Stomach (tissue), 9 donors: ENCODE measurements around the gene ARHGEF4. TPM values are rescaled to one million over a fixed set of nuclear protein-coding genes. Genes with fewer than 3 reads are reported as not detected.

Source experiments
- DNase-seq, 2 donors: peaks; one replicate each; pipeline versions ENCODE4 v3.0.0 to v3.0.0-alpha.2; 2013 to 2019
- H3K27ac ChIP-seq, 5 donors: fragments of 200-600 bp in 4 of 5; sonication (generic) in 4 of 5; one replicate each; pipeline ENCODE4 v1.5.1; 2013 to 2019; ENCODE audit warnings: mild to moderate bottlenecking in 1 of 5, moderate library complexity in 1 of 5
- H3K27me3 ChIP-seq, 3 donors: fragments of 200-600 bp; sonication (generic); one replicate each; pipeline ENCODE4 v1.5.1; 2017 to 2019; ENCODE audit warnings: mixed run types in 1 of 3
- H3K36me3 ChIP-seq, 4 donors: fragments of 200-600 bp; sonication (generic); 1 replicate in 3 of 4; 2 replicates in 1 of 4; pipeline ENCODE4 v1.5.1; 2016 to 2019
- H3K4me1 ChIP-seq, 4 donors: fragments of 200-600 bp; sonication (generic); one replicate each; pipeline ENCODE4 v1.5.1; 2016 to 2019
- H3K4me3 ChIP-seq, 4 donors: fragments of 200-600 bp; sonication (generic) in 3 of 4; one replicate each; pipeline ENCODE4 v1.5.1; 2016 to 2019; ENCODE audit warnings: mild to moderate bottlenecking in 1 of 4
- H3K9me3 ChIP-seq, 4 donors: fragments of 200-600 bp; sonication (generic); one replicate each; pipeline ENCODE4 v1.5.1; 2016 to 2019
- CTCF ChIP-seq, 7 experiments: fragments of 450-650 bp in 4 of 7; fragments of 200-600 bp in 3 of 7; sonication (generic) in 3 of 7; IDR thresholded peaks; one replicate each; pipeline ENCODE4 v1.5.1; 2016 to 2019; ENCODE audit warnings: antibody characterized with exemption in 7 of 7, control low read depth in 2 of 7, mild to moderate bottlenecking in 1 of 7
- EP300 ChIP-seq: sonication (generic); formaldehyde crosslinking; IDR thresholded peaks from one replicate; pipeline ENCODE4 v1.6.1; 2017; ENCODE audit warnings: antibody characterized with exemption
- POLR2A ChIP-seq, 4 donors: fragments of 450-650 bp; IDR thresholded peaks; one replicate each; pipeline ENCODE4 v1.6.1; 2016; ENCODE audit warnings: antibody characterized with exemption in 4 of 4, control low read depth in 2 of 4, mild to moderate bottlenecking in 1 of 4, moderate library complexity in 1 of 4
- POLR2AphosphoS5 ChIP-seq, 3 donors: sonication (generic); formaldehyde crosslinking; IDR thresholded peaks; one replicate each; pipeline ENCODE4 v1.6.1; 2016; ENCODE audit warnings: antibody characterized with exemption in 3 of 3
- WGBS, 5 donors: extraction: QIAGEN DNeasy Blood & Tissue Kit in 3 of 5; methylation state at CpG; one replicate each; pipeline versions ENCODE4 v1.1.5 to v1.1.7; 2013 to 2018; 5-methylcytosine and 5-hydroxymethylcytosine counted together
- intact Hi-C: fragments of 100-400 bp; cut with DNase I; formaldehyde crosslinking; loops from one replicate; pipeline ENCODE4 v1.15.1; 2023; ENCODE audit warnings: low total_unique reads
- polyA plus RNA-seq, 3 donors: library from polyadenylated mRNA; stranded (reverse); fragments of 200-250 nt; gene quantifications; one replicate each; pipeline ENCODE4 v1.2.3, GENCODE V29; 2013
- total RNA-seq, 5 donors: library from RNA; depleted of rRNA; stranded (reverse); fragments of >200 nt; gene quantifications; one replicate each; pipeline versions ENCODE4 v1.1.0 to v1.2.3, GENCODE V29; 2014 to 2016
- donor health status: healthy with polysubstance abuse.
- donor health status: Bipolar disorder and iron deficiency.
- donor health status: healthy.

ARHGEF4 gene
- total and polyA plus RNA-seq, 8 donors, result 1.4 to 32.3 (median 11.2) TPM; not detected in 1

GRCh38 chr2:131046918-131047652, 210.4 kb downstream of the ARHGEF4 start:
- no peak overlapping the region for H3K4me3 ChIP-seq
- H3K27ac ChIP-seq, result no peak overlapping the region
- no peaks in the 10 kb centered on the region for H3K27me3 ChIP-seq
- H3K36me3 ChIP-seq, result peaks cover 43 to 75% (median 65%) of the 10 kb centered on the region in 4 donors
- DNase-seq, result peak in 1 of 2 donors; percentile 15
- intact Hi-C loops, result no loop called here
- no peaks in the 10 kb centered on the region for H3K4me1 ChIP-seq
- no peaks in the 10 kb centered on the region for H3K9me3 ChIP-seq
- WGBS, 5 donors, result 84 to 92% (median 92%) methylated on average over 17 to 18 of the region's 18 CpGs
- TF ChIP-seq CTCF (IDR thresholded peaks at IDR 0.05) (no peak), POLR2A (IDR thresholded peaks at IDR 0.05) (no peak), EP300 (no peak), POLR2AphosphoS5 (IDR thresholded peaks at IDR 0.05) (no peak)

- Histone ChIP-seq H3K9me3 (no peaks in the 10 kb centered on the region), H3K27ac (no peak overlapping the region), H3K4me3 (no peak overlapping the region), H3K27me3 (no peaks in the 10 kb centered on the region), H3K4me1 (no peaks in the 10 kb centered on the region), H3K36me3 (peaks cover 53 to 85% (median 75%) of the 10 kb centered on the region in 4 donors)
- WGBS, 5 donors, result 85 to 90% (median 86%) methylated on average over 11 of the region's 11 CpGs
- DNase-seq, result no peak
- TF ChIP-seq POLR2A (IDR thresholded peaks at IDR 0.05), result no peak
- intact Hi-C loops, result no loop called here
Observed at GRCh38 chr2:131047920-131048560, 211.3 kb downstream of the ARHGEF4 start.

DNA sequence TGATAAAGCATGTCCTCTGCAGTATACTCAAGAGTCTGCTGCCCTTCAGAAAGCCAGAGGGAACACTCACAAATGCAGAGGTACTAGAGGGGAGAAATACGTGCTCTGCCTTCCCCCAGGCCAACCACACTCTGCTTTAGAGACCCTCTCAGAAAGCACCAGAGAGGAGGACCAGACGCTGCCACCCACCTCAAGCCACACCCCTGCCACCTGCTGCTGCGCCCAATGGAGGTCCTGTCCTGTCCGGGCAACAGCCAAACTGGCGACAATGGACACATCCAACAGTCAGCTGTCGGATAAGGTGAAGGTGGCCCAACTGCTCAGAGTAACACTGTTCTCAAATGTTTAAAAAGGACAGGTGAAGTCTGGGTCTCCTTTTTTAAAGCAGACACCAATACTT, 211.9 kb downstream of the ARHGEF4 start:
- TF ChIP-seq POLR2AphosphoS5 (IDR thresholded peaks at IDR 0.05) (no peak), EP300 (no peak), POLR2A (IDR thresholded peaks at IDR 0.05) (no peak), CTCF (IDR thresholded peaks at IDR 0.05) (no peak)
- intact Hi-C loops, result no loop called here
- Histone ChIP-seq H3K36me3 (peaks cover 59 to 91% (median 81%) of the 10 kb centered on the region in 4 donors), H3K27ac (no peak overlapping the region), H3K4me3 (no peak overlapping the region), H3K4me1 (no peaks in the 10 kb centered on the region), H3K9me3 (no peaks in the 10 kb centered on the region), H3K27me3 (no peaks in the 10 kb centered on the region)
- no peak for DNase-seq
- 90 to 100% (median 95%) methylated on average over 5 to 6 of the region's 6 CpGs for WGBS, 5 donors

- no peak for DNase-seq
- intact Hi-C loops, result no loop called here
- Histone ChIP-seq H3K9me3 (no peaks in the 10 kb centered on the region), H3K4me1 (no peaks in the 10 kb centered on the region), H3K27me3 (no peaks in the 10 kb centered on the region), H3K27ac (no peak overlapping the region), H3K36me3 (peaks cover 65 to 95% (median 87%) of the 10 kb centered on the region in 4 donors), H3K4me3 (no peak overlapping the region)
- TF ChIP-seq EP300 (no peak), POLR2AphosphoS5 (IDR thresholded peaks at IDR 0.05) (no peak), POLR2A (IDR thresholded peaks at IDR 0.05) (no peak), CTCF (IDR thresholded peaks at IDR 0.05) (no peak)
- WGBS, 5 donors, result 86 to 95% (median 92%) methylated on average over 7 of the region's 7 CpGs
Observed at GRCh38 chr2:131049150-131049718, 212.5 kb downstream of the ARHGEF4 start.
